ENCODE results near the gene RNF214. TPM values are rescaled to one million over a fixed set of nuclear protein-coding genes. Genes with fewer than 3 reads are reported as not detected.

Gene RNF214
- total and polyA plus RNA-seq, 2 donors (not counting 1 experiment from before 2014, with no cell fraction given) = 12.1 to 13.4 TPM

- Histone ChIP-seq H3K36me3 (ENCODE audit: control insufficient read depth, insufficient read depth, low read length) (peaks cover 21% of the 10 kb centered on the region), H3K79me2 (ENCODE audit: control insufficient read depth, insufficient read depth, low read length) (no peaks in the 10 kb centered on the region), H3K9ac (ENCODE audit: insufficient read depth, low read length) (no peak overlapping the region), H3K4me2 (ENCODE audit: extremely low read depth, insufficient read depth, low read length) (no peak overlapping the region), H3K4me1 (ENCODE audit: control insufficient read depth, extremely low read depth, insufficient read depth, low read length) (peaks cover 2% of the 10 kb centered on the region), H3K27ac (ENCODE audit: insufficient read depth, low read length) (no peak overlapping the region), H3K27me3 (ENCODE audit: control insufficient read depth, insufficient read depth, low read length) (no peaks in the 10 kb centered on the region), H2AFZ (ENCODE audit: low read length) (no peak overlapping the region), H4K20me1 (ENCODE audit: control insufficient read depth, extremely low read depth, insufficient read depth, low read length) (no peaks in the 10 kb centered on the region), H3K9me3 (ENCODE audit: control insufficient read depth, insufficient read depth, low read depth, low read length) (no peaks in the 10 kb centered on the region), H3K4me3 (replicated peaks in 1 of 4; ENCODE audit: control extremely low read depth in 1 of 4, insufficient read depth in 1 of 4, low read depth in 3 of 4, low read length in 4 of 4) (no peak overlapping the region)
- no peak for DNase-seq (ENCODE audit: low read depth in 2 of 2)
- TF ChIP-seq, protein P1, sequence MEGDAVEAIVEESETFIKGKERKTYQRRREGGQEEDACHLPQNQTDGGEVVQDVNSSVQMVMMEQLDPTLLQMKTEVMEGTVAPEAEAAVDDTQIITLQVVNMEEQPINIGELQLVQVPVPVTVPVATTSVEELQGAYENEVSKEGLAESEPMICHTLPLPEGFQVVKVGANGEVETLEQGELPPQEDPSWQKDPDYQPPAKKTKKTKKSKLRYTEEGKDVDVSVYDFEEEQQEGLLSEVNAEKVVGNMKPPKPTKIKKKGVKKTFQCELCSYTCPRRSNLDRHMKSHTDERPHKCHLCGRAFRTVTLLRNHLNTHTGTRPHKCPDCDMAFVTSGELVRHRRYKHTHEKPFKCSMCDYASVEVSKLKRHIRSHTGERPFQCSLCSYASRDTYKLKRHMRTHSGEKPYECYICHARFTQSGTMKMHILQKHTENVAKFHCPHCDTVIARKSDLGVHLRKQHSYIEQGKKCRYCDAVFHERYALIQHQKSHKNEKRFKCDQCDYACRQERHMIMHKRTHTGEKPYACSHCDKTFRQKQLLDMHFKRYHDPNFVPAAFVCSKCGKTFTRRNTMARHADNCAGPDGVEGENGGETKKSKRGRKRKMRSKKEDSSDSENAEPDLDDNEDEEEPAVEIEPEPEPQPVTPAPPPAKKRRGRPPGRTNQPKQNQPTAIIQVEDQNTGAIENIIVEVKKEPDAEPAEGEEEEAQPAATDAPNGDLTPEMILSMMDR (conservative IDR thresholded peaks at IDR 0.05 in 1 of 2, IDR thresholded peaks at IDR 0.05 in 1 of 2; ENCODE audit: low read depth in 1 of 2, low read length in 2 of 2) = no peak
- no peak for TF ChIP-seq EZH2 (IDR thresholded peaks at IDR 0.05; ENCODE audit: low read length, missing control alignments)
Measured at GRCh38 chr11:117185736-117186430, 46.6 kb upstream of the RNF214 start.

- TF ChIP-seq, protein P1 (conservative IDR thresholded peaks at IDR 0.05 in 1 of 2, IDR thresholded peaks at IDR 0.05 in 1 of 2; ENCODE audit: low read depth in 1 of 2, low read length in 2 of 2) = no peak
- TF ChIP-seq EZH2 (IDR thresholded peaks at IDR 0.05; ENCODE audit: low read length, missing control alignments) = no peak
- DNase-seq (ENCODE audit: low read depth in 2 of 2) = no peak
- no peaks in the 10 kb centered on the region for H3K27me3 ChIP-seq (ENCODE audit: control insufficient read depth, insufficient read depth, low read length)
- H4K20me1 ChIP-seq (ENCODE audit: control insufficient read depth, extremely low read depth, insufficient read depth, low read length) = no peaks in the 10 kb centered on the region
- H3K4me3 ChIP-seq (replicated peaks in 1 of 4; ENCODE audit: control extremely low read depth in 1 of 4, insufficient read depth in 1 of 4, low read depth in 3 of 4, low read length in 4 of 4) = no peak overlapping the region
- H3K27ac ChIP-seq (ENCODE audit: insufficient read depth, low read length) = no peak overlapping the region
- no peak overlapping the region for H2AFZ ChIP-seq (ENCODE audit: low read length)
- H3K4me1 ChIP-seq (ENCODE audit: control insufficient read depth, extremely low read depth, insufficient read depth, low read length) = no peaks in the 10 kb centered on the region
- H3K36me3 ChIP-seq (ENCODE audit: control insufficient read depth, insufficient read depth, low read length) = peaks cover 21% of the 10 kb centered on the region
- H3K79me2 ChIP-seq (ENCODE audit: control insufficient read depth, insufficient read depth, low read length) = no peaks in the 10 kb centered on the region
- no peak overlapping the region for H3K4me2 ChIP-seq (ENCODE audit: extremely low read depth, insufficient read depth, low read length)
- no peaks in the 10 kb centered on the region for H3K9me3 ChIP-seq (ENCODE audit: control insufficient read depth, insufficient read depth, low read depth, low read length)
- no peak overlapping the region for H3K9ac ChIP-seq (ENCODE audit: insufficient read depth, low read length)
Measured at GRCh38 chr11:117186431-117186761, 46.1 kb upstream of the RNF214 start.

GRCh38 chr11:117187007-117187406, 45.5 kb upstream of the RNF214 start:
- no peak overlapping the region for H2AFZ ChIP-seq (ENCODE audit: low read length)
- H3K79me2 ChIP-seq (ENCODE audit: control insufficient read depth, insufficient read depth, low read length) = no peaks in the 10 kb centered on the region
- H3K9ac ChIP-seq (ENCODE audit: insufficient read depth, low read length) = no peak overlapping the region
- no peaks in the 10 kb centered on the region for H3K9me3 ChIP-seq (ENCODE audit: control insufficient read depth, insufficient read depth, low read depth, low read length)
- H3K4me3 ChIP-seq (replicated peaks in 1 of 4; ENCODE audit: control extremely low read depth in 1 of 4, insufficient read depth in 1 of 4, low read depth in 3 of 4, low read length in 4 of 4) = no peak overlapping the region
- H3K4me2 ChIP-seq (ENCODE audit: extremely low read depth, insufficient read depth, low read length) = no peak overlapping the region
- H3K36me3 ChIP-seq (ENCODE audit: control insufficient read depth, insufficient read depth, low read length) = peaks cover 24% of the 10 kb centered on the region
- no peaks in the 10 kb centered on the region for H3K4me1 ChIP-seq (ENCODE audit: control insufficient read depth, extremely low read depth, insufficient read depth, low read length)
- no peak overlapping the region for H3K27ac ChIP-seq (ENCODE audit: insufficient read depth, low read length)
- no peaks in the 10 kb centered on the region for H4K20me1 ChIP-seq (ENCODE audit: control insufficient read depth, extremely low read depth, insufficient read depth, low read length)
- DNase-seq (ENCODE audit: low read depth in 2 of 2) = no peak
- TF ChIP-seq EZH2 (IDR thresholded peaks at IDR 0.05; ENCODE audit: low read length, missing control alignments) = no peak
- TF ChIP-seq, protein P1 (conservative IDR thresholded peaks at IDR 0.05 in 1 of 2, IDR thresholded peaks at IDR 0.05 in 1 of 2; ENCODE audit: low read depth in 1 of 2, low read length in 2 of 2) = no peak
- H3K27me3 ChIP-seq (ENCODE audit: control insufficient read depth, insufficient read depth, low read length) = no peaks in the 10 kb centered on the region
